Measurements from ENCODE around the gene MRPL19.

DNA sequence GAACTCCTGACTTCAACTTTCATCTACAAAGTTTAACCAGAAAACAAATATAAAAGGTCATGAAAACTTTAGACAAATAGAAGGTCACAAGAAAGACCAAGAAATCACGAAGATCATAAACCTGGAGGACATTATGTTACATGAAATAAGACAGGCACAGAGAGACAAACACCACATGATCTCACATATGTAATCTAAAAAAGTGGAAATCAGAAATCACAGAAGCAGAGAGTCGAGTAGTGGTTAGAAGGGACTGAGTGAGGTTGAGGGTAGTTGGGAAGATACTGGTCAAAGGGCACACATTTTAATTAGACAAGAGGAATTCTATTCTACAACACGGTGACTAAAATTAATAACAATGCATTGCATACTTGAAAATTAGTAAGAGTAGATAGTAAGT lies 62.7 kb downstream of the MRPL19 start:
- TF ChIP-seq KLF13 (CRISPR knock-in tag; IDR thresholded peaks at IDR 0.05) (no peak), ZFP82 (CRISPR knock-in tag; IDR thresholded peaks at IDR 0.05; ENCODE audit: borderline replicate concordance) (no peak), ZNF530 (CRISPR knock-in tag; IDR thresholded peaks at IDR 0.05; ENCODE audit: low read depth) (no peak), PHF21A (CRISPR knock-in tag; IDR thresholded peaks at IDR 0.05) (no peak)
- TF ChIP-seq, protein P1, sequence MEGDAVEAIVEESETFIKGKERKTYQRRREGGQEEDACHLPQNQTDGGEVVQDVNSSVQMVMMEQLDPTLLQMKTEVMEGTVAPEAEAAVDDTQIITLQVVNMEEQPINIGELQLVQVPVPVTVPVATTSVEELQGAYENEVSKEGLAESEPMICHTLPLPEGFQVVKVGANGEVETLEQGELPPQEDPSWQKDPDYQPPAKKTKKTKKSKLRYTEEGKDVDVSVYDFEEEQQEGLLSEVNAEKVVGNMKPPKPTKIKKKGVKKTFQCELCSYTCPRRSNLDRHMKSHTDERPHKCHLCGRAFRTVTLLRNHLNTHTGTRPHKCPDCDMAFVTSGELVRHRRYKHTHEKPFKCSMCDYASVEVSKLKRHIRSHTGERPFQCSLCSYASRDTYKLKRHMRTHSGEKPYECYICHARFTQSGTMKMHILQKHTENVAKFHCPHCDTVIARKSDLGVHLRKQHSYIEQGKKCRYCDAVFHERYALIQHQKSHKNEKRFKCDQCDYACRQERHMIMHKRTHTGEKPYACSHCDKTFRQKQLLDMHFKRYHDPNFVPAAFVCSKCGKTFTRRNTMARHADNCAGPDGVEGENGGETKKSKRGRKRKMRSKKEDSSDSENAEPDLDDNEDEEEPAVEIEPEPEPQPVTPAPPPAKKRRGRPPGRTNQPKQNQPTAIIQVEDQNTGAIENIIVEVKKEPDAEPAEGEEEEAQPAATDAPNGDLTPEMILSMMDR (CRISPR knock-in tag; IDR thresholded peaks at IDR 0.05): no peak

Measured in HepG2 (cell line).